Measurements from ENCODE around the gene MYO1E. TPM values are rescaled to one million over a fixed set of nuclear protein-coding genes. Genes with fewer than 3 reads are reported as not detected.

MYO1E gene
- total and polyA plus RNA-seq, 2 of the 8 experiments (the other 6 are each of a cell fraction or from before 2014, with no cell fraction given): 19.6 to 142 TPM

GRCh38 chr15:59399465-59400102 is 26.9 kb upstream of the MYO1E start:
- POLR2A ChIA-PET (ENCODE audit: partially characterized antibody): no interaction called here
- Histone ChIP-seq H3K9me3 (ENCODE audit: insufficient read depth in 2 of 2, low read depth in 1 of 2, low read length in 1 of 2) (no peaks in the 10 kb centered on the region), H3K23me2 (ENCODE audit: low read depth, low read length) (no peaks in the 10 kb centered on the region), H2AK5ac (ENCODE audit: low read depth, low read length) (no peak overlapping the region), H3K23ac (ENCODE audit: insufficient read length) (no peak overlapping the region), H4K20me1 (replicated peaks in 1 of 2; ENCODE audit: control insufficient read depth in 1 of 2, insufficient read depth in 2 of 2, low read length in 2 of 2) (peaks cover 0 to 2% of the 10 kb centered on the region in 2 experiments), H3K56ac (replicated peaks; ENCODE audit: insufficient read length, low read depth, low read length) (no peak overlapping the region), H4K5ac (ENCODE audit: insufficient read length, low read depth, low read length) (no peak overlapping the region), H2BK20ac (ENCODE audit: low read length) (no peak overlapping the region), H3K27ac (ENCODE audit: low read depth, low read length) (no peak overlapping the region), H2BK15ac (ENCODE audit: low read length) (no peak overlapping the region), H3K18ac (ENCODE audit: extremely low read depth, low read length) (0 out of 2 replicates have a peak overlapping the region, but pooled peaks have one; percentile 24), H4K91ac (replicated peaks; ENCODE audit: insufficient read length, low read length) (no peak overlapping the region), H3K36me3 (ENCODE audit: control insufficient read depth in 2 of 4, insufficient read depth in 4 of 4, low read length in 3 of 4) (no peaks in the 10 kb centered on the region), H3K27me3 (replicated peaks in 1 of 4; ENCODE audit: control insufficient read depth in 3 of 4, extremely low read depth in 1 of 4, insufficient read depth in 3 of 4, low read length in 3 of 4) (peaks cover 0 to 10% (median 3%) of the 10 kb centered on the region in 4 experiments; a peak in 5 of 7 replicates), H2BK5ac (ENCODE audit: low read depth, low read length) (0 out of 2 replicates have a peak overlapping the region, but pooled peaks have one; percentile 3), H3K4me3 (ENCODE audit: extremely low read depth in 1 of 4, insufficient read depth in 2 of 4, low read depth in 3 of 4, low read length in 4 of 4) (no peak overlapping the region), H3K79me1 (ENCODE audit: low read depth, low read length) (no peaks in the 10 kb centered on the region), H3K4me1 (replicated peaks in 1 of 4; ENCODE audit: control insufficient read depth in 3 of 4, insufficient read depth in 4 of 4, low read length in 3 of 4) (peaks cover 8 to 18% (median 13%) of the 10 kb centered on the region in 4 experiments; a peak in 5 of 7 replicates), H2BK120ac (replicated peaks; ENCODE audit: low read depth, low read length) (no peak overlapping the region), H3K9ac (replicated peaks in 1 of 4; ENCODE audit: extremely low read depth in 1 of 4, low read depth in 3 of 4, low read length in 3 of 4) (no peak overlapping the region), H3K4ac (replicated peaks; ENCODE audit: insufficient read length, low read depth, low read length) (no peak overlapping the region), H3K4me2 (ENCODE audit: insufficient read depth in 1 of 2, low read depth in 2 of 2, low read length in 2 of 2) (no peak overlapping the region), H4K8ac (ENCODE audit: extremely low read depth, insufficient read depth, low read length) (no peak overlapping the region), H2BK12ac (ENCODE audit: low read depth, low read length) (peak overlapping the region; percentile 71; the same call in 1 of the 2 replicates), H3K79me2 (ENCODE audit: control insufficient read depth in 1 of 2, insufficient read depth in 2 of 2, low read length in 2 of 2) (no peaks in the 10 kb centered on the region), H2AFZ (ENCODE audit: low read length) (no peak overlapping the region), H3K14ac (ENCODE audit: insufficient read length) (no peak overlapping the region)
- CTCF ChIA-PET (ENCODE audit: partially characterized antibody): interaction anchor here (1.0 to 1.3 kb wide), 5 partner anchors 13 to 154 kb away, joined by 3 to 5 read pairs (median 3); no protein-coding TSS in a partner anchor
- 84% methylated on average over 7 of the region's 7 CpGs; no CpG with 5 or more reads in 1 of the 2 experiments for WGBS, 2 experiments (ENCODE audit: extremely low coverage in 1 of 2, insufficient coverage in 1 of 2, insufficient read length in 1 of 2, insufficient replicate concordance in 2 of 2, low coverage in 1 of 2, low lambda C conversion rate in 2 of 2, missing lambda C conversion rate in 1 of 2)
- no peak for FAIRE-seq
- no peak for DNase-seq (ENCODE audit: low read depth in 1 of 2, low spot score in 2 of 2)
- no peak for TF ChIP-seq RNF2 (IDR thresholded peaks at IDR 0.05; ENCODE audit: borderline replicate concordance, low read depth, low read length, missing control alignments, poor library complexity, severe bottlenecking)
- no peak for TF ChIP-seq POLR2A (IDR thresholded peaks at IDR 0.05; ENCODE audit: control extremely low read depth in 1 of 2, low read depth in 2 of 2, low read length in 2 of 2)
- TF ChIP-seq PHF8 (conservative IDR thresholded peaks at IDR 0.05; ENCODE audit: low read depth, low read length): no peak
- no peak for TF ChIP-seq TBP (IDR thresholded peaks at IDR 0.05; ENCODE audit: low read depth, low read length)
- no peak for TF ChIP-seq EZH2 (IDR thresholded peaks at IDR 0.05; ENCODE audit: low read depth, low read length, severe bottlenecking)
- TF ChIP-seq TAF1 (IDR thresholded peaks at IDR 0.05; ENCODE audit: low read depth, low read length): no peak
- TF ChIP-seq SP4 (IDR thresholded peaks at IDR 0.05; ENCODE audit: low read length): no peak
- TF ChIP-seq TEAD4 (IDR thresholded peaks at IDR 0.05; ENCODE audit: low read depth, low read length): no peak
- no peak for TF ChIP-seq CBX8 (IDR thresholded peaks at IDR 0.05; ENCODE audit: borderline replicate concordance, low read depth, low read length)
- TF ChIP-seq HDAC6 (IDR thresholded peaks at IDR 0.05; ENCODE audit: low read depth, low read length): no peak
- no peak for TF ChIP-seq SIX5 (IDR thresholded peaks at IDR 0.05; ENCODE audit: low read depth, low read length)
- no peak for TF ChIP-seq KDM4A (IDR thresholded peaks at IDR 0.05; ENCODE audit: low read depth, low read length, severe bottlenecking)
- TF ChIP-seq SIN3A (conservative IDR thresholded peaks at IDR 0.05 in 1 of 2, IDR thresholded peaks at IDR 0.05 in 1 of 2; ENCODE audit: low read depth in 1 of 2, low read length in 2 of 2): no peak
